ENCODE measurements around the gene HNRNPLL.
A peak's percentile ranks its signal among the peaks of the same experiment; 100 is the strongest.
"Not testable (repeated sequence)": the region's sequence is repeated elsewhere in the genome, so short reads cannot be mapped to it uniquely, and the experiment has no call there.

The HNRNPLL gene

DNA sequence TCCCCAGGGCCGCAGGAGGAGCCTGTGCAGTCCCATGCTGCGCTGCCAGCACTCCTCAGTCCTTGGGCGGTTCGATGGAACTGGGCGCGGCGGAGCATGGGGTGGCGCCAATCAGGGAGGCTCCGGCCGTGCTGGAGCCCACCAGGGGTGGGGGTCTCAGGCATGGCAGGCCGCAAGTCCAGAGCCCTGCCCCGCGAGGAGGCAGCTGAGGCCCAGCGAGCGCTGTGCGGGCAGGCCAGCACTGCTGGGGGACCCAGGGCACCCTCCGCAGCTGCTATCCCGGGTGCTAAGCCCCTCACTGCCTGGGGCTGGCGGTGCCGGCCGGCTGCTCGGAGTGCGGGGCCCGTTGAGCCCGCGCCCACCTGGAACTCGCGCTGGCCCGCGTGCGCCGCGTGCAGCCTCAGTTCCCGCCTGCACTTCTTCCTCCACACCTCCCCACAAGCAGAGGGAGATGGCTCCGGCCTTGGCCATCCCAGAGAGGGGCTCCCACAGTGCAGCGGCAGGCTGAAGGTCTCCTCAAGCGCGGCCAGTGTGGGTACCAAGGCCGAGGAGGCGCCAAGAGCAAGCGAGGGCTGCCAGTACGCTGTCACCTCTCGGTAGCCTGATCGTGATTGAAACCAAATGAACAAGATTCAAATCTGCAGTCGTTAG is 40.4 kb upstream of the HNRNPLL start:
- DNase-seq (ENCODE audit: low spot score), result no peak
- TF ChIP-seq, protein P1, sequence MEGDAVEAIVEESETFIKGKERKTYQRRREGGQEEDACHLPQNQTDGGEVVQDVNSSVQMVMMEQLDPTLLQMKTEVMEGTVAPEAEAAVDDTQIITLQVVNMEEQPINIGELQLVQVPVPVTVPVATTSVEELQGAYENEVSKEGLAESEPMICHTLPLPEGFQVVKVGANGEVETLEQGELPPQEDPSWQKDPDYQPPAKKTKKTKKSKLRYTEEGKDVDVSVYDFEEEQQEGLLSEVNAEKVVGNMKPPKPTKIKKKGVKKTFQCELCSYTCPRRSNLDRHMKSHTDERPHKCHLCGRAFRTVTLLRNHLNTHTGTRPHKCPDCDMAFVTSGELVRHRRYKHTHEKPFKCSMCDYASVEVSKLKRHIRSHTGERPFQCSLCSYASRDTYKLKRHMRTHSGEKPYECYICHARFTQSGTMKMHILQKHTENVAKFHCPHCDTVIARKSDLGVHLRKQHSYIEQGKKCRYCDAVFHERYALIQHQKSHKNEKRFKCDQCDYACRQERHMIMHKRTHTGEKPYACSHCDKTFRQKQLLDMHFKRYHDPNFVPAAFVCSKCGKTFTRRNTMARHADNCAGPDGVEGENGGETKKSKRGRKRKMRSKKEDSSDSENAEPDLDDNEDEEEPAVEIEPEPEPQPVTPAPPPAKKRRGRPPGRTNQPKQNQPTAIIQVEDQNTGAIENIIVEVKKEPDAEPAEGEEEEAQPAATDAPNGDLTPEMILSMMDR (IDR thresholded peaks at IDR 0.05; ENCODE audit: extremely low read depth, insufficient read depth, missing control alignments), result no peak
- in situ Hi-C loops (cut with MboI; ENCODE audit: low pct_unique_long_range_greater_than_20kb, low sequenced_read_pairs, unreplicated experiment), result no loop called here

DNA sequence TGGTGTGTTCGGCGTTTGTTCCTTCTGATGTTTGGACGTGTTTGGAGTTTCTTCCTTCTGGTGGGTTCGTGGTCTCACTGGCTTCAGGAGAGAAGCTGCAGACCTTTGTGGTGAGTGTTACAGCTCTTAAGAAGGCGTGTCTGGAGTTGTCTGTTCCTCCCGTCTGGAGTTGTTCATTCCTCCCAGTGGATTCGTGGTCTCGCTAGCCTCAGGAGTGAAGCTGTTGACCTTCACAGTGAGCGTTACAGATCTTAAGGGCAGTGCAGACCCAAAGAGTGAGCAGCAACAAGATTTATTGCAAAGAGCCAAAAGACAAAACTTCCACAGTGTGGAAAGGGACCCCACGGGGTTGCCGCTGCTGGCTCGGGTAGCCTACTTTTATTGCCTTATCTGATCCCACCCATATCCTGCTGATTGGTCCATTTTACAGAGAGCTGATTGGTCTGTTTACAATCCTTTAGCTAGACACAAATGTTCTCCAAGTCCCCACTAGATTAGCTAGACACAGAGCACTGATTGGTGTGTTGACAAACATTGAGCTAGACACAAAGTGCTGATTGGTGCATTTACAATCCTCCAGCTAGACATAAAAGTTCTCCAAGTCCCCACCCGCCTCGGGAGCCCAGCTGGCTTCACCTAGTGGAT is 39.8 kb upstream of the HNRNPLL start:
- in situ Hi-C loops (cut with MboI; ENCODE audit: low pct_unique_long_range_greater_than_20kb, low sequenced_read_pairs, unreplicated experiment); DNase-seq (ENCODE audit: low spot score): not testable (repeated sequence)

DNA sequence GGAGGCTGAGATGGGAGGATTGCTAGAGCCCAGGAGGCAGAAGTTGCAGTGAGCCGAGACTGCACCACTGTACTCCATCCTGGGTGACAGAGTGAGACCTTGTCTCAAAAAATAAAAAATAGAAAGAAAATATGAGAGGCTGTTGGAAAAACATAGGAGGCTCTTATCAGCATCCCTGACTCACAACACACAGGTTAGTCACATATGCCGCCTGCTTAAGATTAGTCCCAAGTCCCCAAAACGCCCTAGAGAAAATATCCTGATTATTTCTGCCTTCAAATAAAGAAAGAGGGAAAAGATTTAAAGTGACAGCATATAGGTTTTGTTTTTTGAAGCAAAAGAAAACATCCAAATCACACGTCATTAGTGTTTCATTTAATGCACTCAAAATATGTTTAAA is 33.3 kb upstream of the HNRNPLL start:
- no peak for DNase-seq (ENCODE audit: low spot score)
- TF ChIP-seq, protein P1 (IDR thresholded peaks at IDR 0.05; ENCODE audit: extremely low read depth, insufficient read depth, missing control alignments), result no peak
- in situ Hi-C loops (cut with MboI; ENCODE audit: low pct_unique_long_range_greater_than_20kb, low sequenced_read_pairs, unreplicated experiment), result no loop called here

DNA sequence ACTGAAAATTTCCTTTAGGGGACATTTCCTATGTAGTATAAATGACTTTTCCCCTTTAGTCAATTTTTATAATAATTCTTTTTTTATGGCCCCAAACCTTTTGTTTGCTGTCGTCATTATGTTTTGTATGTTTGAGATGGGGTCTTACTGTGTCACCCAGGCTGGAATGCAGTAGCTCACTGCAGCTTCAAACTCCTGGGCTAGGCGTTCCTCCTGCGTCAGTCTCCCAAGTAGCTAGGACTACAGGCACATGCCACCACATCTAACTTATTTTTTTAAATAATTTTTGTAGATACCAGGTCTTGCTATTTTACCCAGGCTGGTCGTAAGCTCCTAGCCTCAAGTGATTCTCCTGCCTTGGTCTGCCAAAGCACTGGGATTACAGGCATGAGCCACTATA is 32.4 kb upstream of the HNRNPLL start:
- in situ Hi-C loops (cut with MboI; ENCODE audit: low pct_unique_long_range_greater_than_20kb, low sequenced_read_pairs, unreplicated experiment), result no loop called here
- TF ChIP-seq, protein P1 (IDR thresholded peaks at IDR 0.05; ENCODE audit: extremely low read depth, insufficient read depth, missing control alignments), result no peak
- no peak for DNase-seq (ENCODE audit: low spot score)

DNA sequence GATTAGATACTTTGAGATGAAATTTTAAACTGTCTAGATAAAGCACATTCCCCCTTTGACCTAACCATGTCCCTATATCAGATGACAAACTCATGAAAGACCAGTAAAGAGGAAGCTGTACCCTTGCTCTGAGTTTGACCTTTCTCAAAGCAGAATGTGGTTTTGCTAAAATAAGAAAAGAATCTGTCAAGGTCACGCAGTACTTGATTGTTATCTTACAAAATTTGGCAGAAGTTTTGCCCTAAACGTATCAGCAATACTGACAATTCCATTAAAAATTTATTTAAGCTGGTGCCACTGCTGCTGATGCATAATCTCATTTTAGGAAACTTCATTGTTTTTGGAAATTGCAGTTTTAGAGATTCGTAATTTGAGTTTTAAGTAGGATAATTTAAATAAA is 32.0 kb upstream of the HNRNPLL start:
- TF ChIP-seq, protein P1 (IDR thresholded peaks at IDR 0.05; ENCODE audit: extremely low read depth, insufficient read depth, missing control alignments), result no peak
- DNase-seq (ENCODE audit: low spot score), result peak; percentile 72
- in situ Hi-C loops (cut with MboI; ENCODE audit: low pct_unique_long_range_greater_than_20kb, low sequenced_read_pairs, unreplicated experiment), result no loop called here

DNA sequence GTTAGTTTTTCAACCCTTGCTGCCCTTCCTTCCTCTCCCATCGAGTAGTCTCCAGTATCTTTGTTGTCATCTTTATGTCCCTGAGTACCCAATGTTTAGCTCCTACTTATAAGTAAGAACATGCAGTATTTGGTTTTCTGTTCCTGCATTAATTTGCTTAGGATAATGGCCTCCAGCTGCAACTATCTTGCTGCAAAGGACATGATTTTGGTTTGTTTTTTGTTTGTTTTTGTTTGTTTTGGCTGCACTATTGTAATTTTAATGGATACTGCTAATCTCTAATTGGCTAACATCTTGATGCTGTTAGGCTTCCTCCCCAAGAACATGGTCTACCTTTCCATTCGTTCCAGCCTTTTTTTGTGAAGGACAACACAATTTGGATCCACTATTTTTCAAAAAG is 31.2 kb upstream of the HNRNPLL start:
- in situ Hi-C loops (cut with MboI; ENCODE audit: low pct_unique_long_range_greater_than_20kb, low sequenced_read_pairs, unreplicated experiment), result no loop called here
- TF ChIP-seq, protein P1 (IDR thresholded peaks at IDR 0.05; ENCODE audit: extremely low read depth, insufficient read depth, missing control alignments), result no peak
- DNase-seq (ENCODE audit: low spot score), result no peak

DNA sequence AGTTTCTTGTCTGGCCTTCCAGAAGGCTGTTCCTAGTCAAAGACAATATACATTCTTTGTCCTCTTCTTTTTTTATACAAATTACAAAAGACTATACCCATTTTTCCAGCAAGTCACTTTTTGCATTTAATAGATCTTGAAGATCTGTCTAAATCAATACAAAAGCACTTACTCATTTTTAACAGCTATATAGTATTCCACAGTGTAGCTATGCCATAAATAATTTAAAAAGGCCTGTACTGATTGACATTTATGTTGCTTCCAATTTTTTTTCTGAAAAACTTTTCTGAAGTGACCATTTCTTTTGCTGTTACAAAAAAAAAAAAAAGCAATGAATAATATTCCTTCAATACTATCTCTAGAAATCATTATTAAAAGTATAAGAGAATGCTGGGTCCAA is 30.3 kb upstream of the HNRNPLL start:
- in situ Hi-C loops (cut with MboI; ENCODE audit: low pct_unique_long_range_greater_than_20kb, low sequenced_read_pairs, unreplicated experiment), result no loop called here
- TF ChIP-seq, protein P1 (IDR thresholded peaks at IDR 0.05; ENCODE audit: extremely low read depth, insufficient read depth, missing control alignments), result no peak
- DNase-seq (ENCODE audit: low spot score), result no peak

Data from GM13977 (cell line).